K562 (cell line): ENCODE data around the gene MOB1B. TPM values are rescaled to one million over a fixed set of nuclear protein-coding genes. Genes with fewer than 3 reads are reported as not detected.

ENCODE experiments used
- ATF7 ChIP-seq: fragments of 450-650 bp; IDR thresholded peaks from 2 replicates; pipeline ENCODE4 v1.7.1; 2014; ENCODE audit warnings: mild to moderate bottlenecking, moderate library complexity
- BCL6 ChIP-seq: fragments of 250-450 bp; sonication (Bioruptor Pico); IDR thresholded peaks from 2 replicates; pipeline ENCODE4 v1.4.0; 2020
- DMBX1 ChIP-seq: fragments of 250-450 bp; sonication (Bioruptor Pico); IDR thresholded peaks from 2 replicates; pipeline ENCODE4 v1.8.0; 2022; ENCODE audit warnings: inconsistent platforms, mild to moderate bottlenecking, moderate library complexity, borderline replicate concordance
- DNMT1 ChIP-seq: fragments of 450-650 bp; IDR thresholded peaks from 2 replicates; pipeline ENCODE4 v1.6.1; 2016; ENCODE audit warnings: antibody characterized with exemption, mild to moderate bottlenecking
- FOSL1 ChIP-seq: fragments of 200-800 bp; sonication (Bioruptor generic); conservative IDR thresholded peaks from 2 replicates; pipeline ENCODE4 v1.6.1; 2016; ENCODE audit warnings: missing genetic modification characterization, missing compliant biosample characterization
- HNRNPH1 ChIP-seq: fragments of 200-400 bp; formaldehyde crosslinking; optimal IDR thresholded peaks from 2 replicates; pipeline ENCODE3; 2017; ENCODE audit warnings: low read depth, mild to moderate bottlenecking, low read length, moderate library complexity
- NFIC ChIP-seq: fragments of 450-650 bp; IDR thresholded peaks from 2 replicates; pipeline ENCODE4 v1.6.1; 2017; ENCODE audit warnings: mild to moderate bottlenecking, inconsistent platforms
- PURB ChIP-seq: sonication (generic); formaldehyde crosslinking; IDR thresholded peaks from 2 replicates; pipeline ENCODE4 v1.9.0; 2021; ENCODE audit warnings: low read depth, mild to moderate bottlenecking, missing genetic modification reagents
- RBFOX2 ChIP-seq: fragments of 200-400 bp; formaldehyde crosslinking; IDR thresholded peaks from 2 replicates; pipeline ENCODE4 v1.6.1; 2017; ENCODE audit warnings: low read depth, mild to moderate bottlenecking, low read length, moderate library complexity
- SPI1 ChIP-seq: IDR thresholded peaks from 2 replicates; pipeline ENCODE4 v1.6.1; 2011; ENCODE audit warnings: low read depth, low read length, control low read depth, borderline replicate concordance
- TCF7L2 ChIP-seq: fragments of 150-350 bp; IDR thresholded peaks from 2 replicates; pipeline ENCODE4 v1.6.1; 2016; ENCODE audit warnings: low read depth, mild to moderate bottlenecking, low read length, moderate library complexity
- ZNF3 ChIP-seq: fragments of 250-450 bp; sonication (Bioruptor Pico); IDR thresholded peaks from 2 replicates; pipeline ENCODE4 v1.5.0; 2021; ENCODE audit warnings: mild to moderate bottlenecking, moderate library complexity
- ZNF384 ChIP-seq: IDR thresholded peaks from 2 replicates; pipeline ENCODE4 v1.6.1; 2012; ENCODE audit warnings: low read depth, low read length, improper control_type of control experiment
- ZZZ3 ChIP-seq: fragments of 450-650 bp; IDR thresholded peaks from 2 replicates; pipeline ENCODE4 v1.6.1; 2016; ENCODE audit warnings: antibody characterized with exemption, mild to moderate bottlenecking, moderate library complexity
- polyA plus RNA-seq, 8 experiments: library from polyadenylated mRNA; depleted of rRNA in 4 of 8; stranded (reverse) in 5 of 8; unstranded in 3 of 8; fragments of >200 nt; fragmentation: Nextera tagmentation in 2 of 8; fragmentation: Illumina TruSeq in 1 of 8; extraction: Ambion mirVana in 2 of 8; extraction: Trizol in 1 of 8; gene quantifications; 2 replicates each; pipeline versions ENCODE4 v1.2.1 to v1.2.3, GENCODE V29; 2011 to 2014; ENCODE audit warnings: inconsistent platforms in 1 of 8, missing spikeins in 1 of 8
- total RNA-seq, 7 experiments: library from RNA; depleted of rRNA in 6 of 7; stranded (reverse); fragments of >200 nt in 6 of 7; fragmentation: Illumina TruSeq in 2 of 7; extraction: Trizol in 2 of 7; gene quantifications; 2 replicates each; pipeline versions ENCODE4 v1.2.1 to v1.2.3, GENCODE V29; 2011 to 2021; ENCODE audit warnings: low replicate concordance in 1 of 7
- TF ChIP-seq, protein P1 (sequence below): fragments of 200-800 bp; sonication (Bioruptor generic); IDR thresholded peaks from 2 replicates; pipeline ENCODE4 v1.6.1; 2017; ENCODE audit warnings: missing genetic modification characterization, missing compliant biosample characterization
- TF ChIP-seq, protein P2 (sequence below): IDR thresholded peaks from 3 replicates; pipeline ENCODE4 v1.6.1; 2011; ENCODE audit warnings: borderline replicate concordance, mild to moderate bottlenecking, moderate library complexity; ENCODE audit not compliant: insufficient read length; ENCODE audit errors: extremely low read depth
- TF ChIP-seq, protein P3 (sequence below): fragments of 200-400 bp; formaldehyde crosslinking; IDR thresholded peaks from 2 replicates; pipeline ENCODE4 v1.6.1; 2017; ENCODE audit warnings: mild to moderate bottlenecking, low read depth, low read length, moderate library complexity
- TF ChIP-seq, protein P4 (sequence below): fragments of 250-450 bp; sonication (Bioruptor Pico); IDR thresholded peaks from 2 replicates; pipeline ENCODE4 v1.8.0; 2022; ENCODE audit warnings: inconsistent platforms

Gene MOB1B
- total and polyA plus RNA-seq, 9 of the 15 experiments (the other 6 are each of a cell fraction or from before 2014, with no cell fraction given): 8.4 to 37.8 (median 19.0) TPM

DNA sequence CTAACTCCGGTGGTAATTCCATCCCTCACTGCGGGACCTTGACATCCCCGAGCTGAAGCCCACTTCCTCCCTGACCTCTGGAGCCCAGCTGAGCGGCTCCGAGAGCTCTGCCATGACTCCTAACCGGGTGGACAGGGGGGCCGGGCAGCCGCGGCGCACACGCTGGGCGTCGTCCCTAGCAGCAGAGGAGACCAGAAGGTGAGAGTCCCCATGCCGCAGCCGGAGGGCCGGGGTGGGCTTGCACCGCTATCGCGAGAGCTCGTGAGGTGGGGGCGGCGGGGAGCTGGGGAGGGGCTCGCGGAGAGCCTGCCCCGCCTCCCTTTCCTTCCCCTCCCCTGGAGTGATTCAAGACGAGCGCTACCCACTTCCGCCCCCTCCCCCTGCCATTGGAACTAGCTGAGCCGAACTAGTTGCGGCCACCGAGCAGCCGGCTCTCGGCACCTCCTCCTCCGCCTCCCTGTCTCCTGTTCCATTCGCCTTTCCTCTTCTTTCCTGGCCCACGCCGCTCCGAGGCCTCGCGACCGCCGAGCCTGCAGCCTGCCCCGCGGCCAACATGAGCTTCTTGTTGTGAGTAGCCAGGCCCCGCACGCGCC, at the start of gene MOB1B (continued):
- TF ChIP-seq, protein P1, sequence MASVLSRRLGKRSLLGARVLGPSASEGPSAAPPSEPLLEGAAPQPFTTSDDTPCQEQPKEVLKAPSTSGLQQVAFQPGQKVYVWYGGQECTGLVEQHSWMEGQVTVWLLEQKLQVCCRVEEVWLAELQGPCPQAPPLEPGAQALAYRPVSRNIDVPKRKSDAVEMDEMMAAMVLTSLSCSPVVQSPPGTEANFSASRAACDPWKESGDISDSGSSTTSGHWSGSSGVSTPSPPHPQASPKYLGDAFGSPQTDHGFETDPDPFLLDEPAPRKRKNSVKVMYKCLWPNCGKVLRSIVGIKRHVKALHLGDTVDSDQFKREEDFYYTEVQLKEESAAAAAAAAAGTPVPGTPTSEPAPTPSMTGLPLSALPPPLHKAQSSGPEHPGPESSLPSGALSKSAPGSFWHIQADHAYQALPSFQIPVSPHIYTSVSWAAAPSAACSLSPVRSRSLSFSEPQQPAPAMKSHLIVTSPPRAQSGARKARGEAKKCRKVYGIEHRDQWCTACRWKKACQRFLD: no peak
- no peak for TF ChIP-seq BCL6 (CRISPR knock-in tag)
- TF ChIP-seq TCF7L2: no peak
- TF ChIP-seq SPI1: peak; percentile 91
- TF ChIP-seq, protein P2, sequence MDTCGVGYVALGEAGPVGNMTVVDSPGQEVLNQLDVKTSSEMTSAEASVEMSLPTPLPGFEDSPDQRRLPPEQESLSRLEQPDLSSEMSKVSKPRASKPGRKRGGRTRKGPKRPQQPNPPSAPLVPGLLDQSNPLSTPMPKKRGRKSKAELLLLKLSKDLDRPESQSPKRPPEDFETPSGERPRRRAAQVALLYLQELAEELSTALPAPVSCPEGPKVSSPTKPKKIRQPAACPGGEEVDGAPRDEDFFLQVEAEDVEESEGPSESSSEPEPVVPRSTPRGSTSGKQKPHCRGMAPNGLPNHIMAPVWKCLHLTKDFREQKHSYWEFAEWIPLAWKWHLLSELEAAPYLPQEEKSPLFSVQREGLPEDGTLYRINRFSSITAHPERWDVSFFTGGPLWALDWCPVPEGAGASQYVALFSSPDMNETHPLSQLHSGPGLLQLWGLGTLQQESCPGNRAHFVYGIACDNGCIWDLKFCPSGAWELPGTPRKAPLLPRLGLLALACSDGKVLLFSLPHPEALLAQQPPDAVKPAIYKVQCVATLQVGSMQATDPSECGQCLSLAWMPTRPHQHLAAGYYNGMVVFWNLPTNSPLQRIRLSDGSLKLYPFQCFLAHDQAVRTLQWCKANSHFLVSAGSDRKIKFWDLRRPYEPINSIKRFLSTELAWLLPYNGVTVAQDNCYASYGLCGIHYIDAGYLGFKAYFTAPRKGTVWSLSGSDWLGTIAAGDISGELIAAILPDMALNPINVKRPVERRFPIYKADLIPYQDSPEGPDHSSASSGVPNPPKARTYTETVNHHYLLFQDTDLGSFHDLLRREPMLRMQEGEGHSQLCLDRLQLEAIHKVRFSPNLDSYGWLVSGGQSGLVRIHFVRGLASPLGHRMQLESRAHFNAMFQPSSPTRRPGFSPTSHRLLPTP: no peak
- TF ChIP-seq, protein P3, sequence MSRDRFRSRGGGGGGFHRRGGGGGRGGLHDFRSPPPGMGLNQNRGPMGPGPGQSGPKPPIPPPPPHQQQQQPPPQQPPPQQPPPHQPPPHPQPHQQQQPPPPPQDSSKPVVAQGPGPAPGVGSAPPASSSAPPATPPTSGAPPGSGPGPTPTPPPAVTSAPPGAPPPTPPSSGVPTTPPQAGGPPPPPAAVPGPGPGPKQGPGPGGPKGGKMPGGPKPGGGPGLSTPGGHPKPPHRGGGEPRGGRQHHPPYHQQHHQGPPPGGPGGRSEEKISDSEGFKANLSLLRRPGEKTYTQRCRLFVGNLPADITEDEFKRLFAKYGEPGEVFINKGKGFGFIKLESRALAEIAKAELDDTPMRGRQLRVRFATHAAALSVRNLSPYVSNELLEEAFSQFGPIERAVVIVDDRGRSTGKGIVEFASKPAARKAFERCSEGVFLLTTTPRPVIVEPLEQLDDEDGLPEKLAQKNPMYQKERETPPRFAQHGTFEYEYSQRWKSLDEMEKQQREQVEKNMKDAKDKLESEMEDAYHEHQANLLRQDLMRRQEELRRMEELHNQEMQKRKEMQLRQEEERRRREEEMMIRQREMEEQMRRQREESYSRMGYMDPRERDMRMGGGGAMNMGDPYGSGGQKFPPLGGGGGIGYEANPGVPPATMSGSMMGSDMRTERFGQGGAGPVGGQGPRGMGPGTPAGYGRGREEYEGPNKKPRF: no peak
- peak; percentile 93 for TF ChIP-seq RBFOX2
- TF ChIP-seq FOSL1: no peak
- TF ChIP-seq ZNF3 (CRISPR knock-in tag): no peak
- TF ChIP-seq ZZZ3: no peak
- TF ChIP-seq HNRNPH1: no peak
- TF ChIP-seq, protein P4, sequence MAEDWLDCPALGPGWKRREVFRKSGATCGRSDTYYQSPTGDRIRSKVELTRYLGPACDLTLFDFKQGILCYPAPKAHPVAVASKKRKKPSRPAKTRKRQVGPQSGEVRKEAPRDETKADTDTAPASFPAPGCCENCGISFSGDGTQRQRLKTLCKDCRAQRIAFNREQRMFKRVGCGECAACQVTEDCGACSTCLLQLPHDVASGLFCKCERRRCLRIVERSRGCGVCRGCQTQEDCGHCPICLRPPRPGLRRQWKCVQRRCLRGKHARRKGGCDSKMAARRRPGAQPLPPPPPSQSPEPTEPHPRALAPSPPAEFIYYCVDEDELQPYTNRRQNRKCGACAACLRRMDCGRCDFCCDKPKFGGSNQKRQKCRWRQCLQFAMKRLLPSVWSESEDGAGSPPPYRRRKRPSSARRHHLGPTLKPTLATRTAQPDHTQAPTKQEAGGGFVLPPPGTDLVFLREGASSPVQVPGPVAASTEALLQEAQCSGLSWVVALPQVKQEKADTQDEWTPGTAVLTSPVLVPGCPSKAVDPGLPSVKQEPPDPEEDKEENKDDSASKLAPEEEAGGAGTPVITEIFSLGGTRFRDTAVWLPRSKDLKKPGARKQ: no peak
- TF ChIP-seq NFIC: no peak
- no peak for TF ChIP-seq ZNF384
- no peak for TF ChIP-seq PURB (CRISPR knock-in tag)
- TF ChIP-seq ATF7: no peak; the same call in 1 of the 2 replicates
- no peak for TF ChIP-seq DNMT1
- TF ChIP-seq DMBX1: no peak
